ENCODE measurements around the gene MYEOV.

DNA sequence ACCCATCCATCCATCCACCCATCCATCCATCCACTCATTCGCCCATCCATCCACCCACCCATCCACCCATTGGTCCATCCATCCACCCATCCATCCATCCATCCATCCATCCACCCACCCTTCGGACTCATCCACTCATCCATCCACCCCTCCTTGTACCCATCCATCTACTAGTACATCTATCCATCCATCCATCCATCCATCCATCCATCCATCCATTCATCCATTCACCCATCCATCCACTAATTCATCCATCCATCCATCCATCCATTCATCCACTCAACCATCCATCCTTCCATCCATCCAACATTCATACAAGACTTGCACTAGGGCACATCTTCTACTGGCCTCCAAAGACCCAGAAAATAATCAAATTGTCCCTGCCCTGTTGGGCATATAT lies 20.0 kb downstream of the MYEOV start:
- no peak for TF ChIP-seq EP300 (IDR thresholded peaks at IDR 0.05)
- TF ChIP-seq, protein P1, sequence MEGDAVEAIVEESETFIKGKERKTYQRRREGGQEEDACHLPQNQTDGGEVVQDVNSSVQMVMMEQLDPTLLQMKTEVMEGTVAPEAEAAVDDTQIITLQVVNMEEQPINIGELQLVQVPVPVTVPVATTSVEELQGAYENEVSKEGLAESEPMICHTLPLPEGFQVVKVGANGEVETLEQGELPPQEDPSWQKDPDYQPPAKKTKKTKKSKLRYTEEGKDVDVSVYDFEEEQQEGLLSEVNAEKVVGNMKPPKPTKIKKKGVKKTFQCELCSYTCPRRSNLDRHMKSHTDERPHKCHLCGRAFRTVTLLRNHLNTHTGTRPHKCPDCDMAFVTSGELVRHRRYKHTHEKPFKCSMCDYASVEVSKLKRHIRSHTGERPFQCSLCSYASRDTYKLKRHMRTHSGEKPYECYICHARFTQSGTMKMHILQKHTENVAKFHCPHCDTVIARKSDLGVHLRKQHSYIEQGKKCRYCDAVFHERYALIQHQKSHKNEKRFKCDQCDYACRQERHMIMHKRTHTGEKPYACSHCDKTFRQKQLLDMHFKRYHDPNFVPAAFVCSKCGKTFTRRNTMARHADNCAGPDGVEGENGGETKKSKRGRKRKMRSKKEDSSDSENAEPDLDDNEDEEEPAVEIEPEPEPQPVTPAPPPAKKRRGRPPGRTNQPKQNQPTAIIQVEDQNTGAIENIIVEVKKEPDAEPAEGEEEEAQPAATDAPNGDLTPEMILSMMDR (IDR thresholded peaks at IDR 0.05) = no peak
